ENCODE results near the gene IGSF9B.

GRCh38 chr11:133988686-133989410 lies 32.1 kb upstream of the IGSF9B start:
- TF ChIP-seq CTCF (conservative IDR thresholded peaks at IDR 0.05) (no peak), EZH2 (IDR thresholded peaks at IDR 0.05; ENCODE audit: low read depth) (no peak)

Measured in PC-9 (cell line).